BE2C (cell line): ENCODE data around the gene MRTFA.
"Not testable (repeated sequence)": the region's sequence is repeated elsewhere in the genome, so short reads cannot be mapped to it uniquely, and the experiment has no call there.

ENCODE experiments used
- DNase-seq: peaks from one replicate; pipeline ENCODE4 v3.0.0-alpha.2; 2020
- H3K27me3 ChIP-seq: fragments of 250-450 bp; sonication (Bioruptor Pico); 2 replicates; pipeline ENCODE4 v1.5.1; 2020; ENCODE audit warnings: mild to moderate bottlenecking
- H3K36me3 ChIP-seq: fragments of 250-450 bp; sonication (Bioruptor Pico); 2 replicates; pipeline ENCODE4 v1.5.1; 2020; ENCODE audit warnings: mild to moderate bottlenecking
- H3K4me1 ChIP-seq: fragments of 250-450 bp; sonication (Bioruptor Pico); 2 replicates; pipeline ENCODE4 v1.5.1; 2020
- H3K4me3 ChIP-seq: 2 replicates; pipeline ENCODE4 v1.5.1; 2011; ENCODE audit warnings: low read depth, low read length
- H3K9me3 ChIP-seq: fragments of 250-450 bp; sonication (Bioruptor Pico); 2 replicates; pipeline ENCODE4 v1.5.1; 2020
- CTCF ChIP-seq: IDR thresholded peaks from 2 replicates; pipeline ENCODE4 v1.5.1; 2012; ENCODE audit warnings: mild to moderate bottlenecking, low read depth, low read length

The MRTFA gene

GRCh38 chr22:40585310-40585751, 51.2 kb downstream of the MRTFA start:
- peaks cover 6% of the 10 kb centered on the region for H3K36me3 ChIP-seq
- no peak overlapping the region for H3K4me3 ChIP-seq

DNA sequence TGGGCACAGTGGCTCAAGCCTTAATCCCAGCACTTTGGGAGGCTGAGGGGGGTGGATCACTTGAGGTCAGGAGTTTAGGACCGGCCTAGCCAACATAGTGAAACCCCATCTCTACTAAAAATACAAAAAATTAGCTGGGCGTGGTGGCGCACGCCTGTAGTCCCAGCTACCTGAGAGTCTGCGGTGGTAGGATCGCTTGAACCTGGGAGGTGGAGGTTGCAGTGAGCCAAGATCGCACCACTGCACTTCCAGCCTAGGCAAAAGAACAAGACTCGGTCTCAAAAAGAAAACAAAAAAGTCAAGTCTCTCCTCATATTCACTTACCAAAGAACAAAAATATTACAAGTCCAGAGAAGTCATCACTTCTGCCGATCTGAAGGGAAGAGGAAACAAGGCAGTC, 51.8 kb downstream of the MRTFA start:
- H3K27me3 ChIP-seq, H3K9me3 ChIP-seq, DNase-seq, H3K36me3 ChIP-seq, H3K4me3 ChIP-seq, H3K4me1 ChIP-seq: not testable (repeated sequence)

More at GRCh38 chr22:40585310-40585751, 51.2 kb downstream of the MRTFA start:
- TF ChIP-seq CTCF: no peak
- Histone ChIP-seq H3K4me1 (peaks cover 5% of the 10 kb centered on the region; the same call in 1 of the 2 replicates), H3K9me3 (no peaks in the 10 kb centered on the region; the same call in 1 of the 2 replicates), H3K27me3 (no peaks in the 10 kb centered on the region)
- DNase-seq: no peak

DNA sequence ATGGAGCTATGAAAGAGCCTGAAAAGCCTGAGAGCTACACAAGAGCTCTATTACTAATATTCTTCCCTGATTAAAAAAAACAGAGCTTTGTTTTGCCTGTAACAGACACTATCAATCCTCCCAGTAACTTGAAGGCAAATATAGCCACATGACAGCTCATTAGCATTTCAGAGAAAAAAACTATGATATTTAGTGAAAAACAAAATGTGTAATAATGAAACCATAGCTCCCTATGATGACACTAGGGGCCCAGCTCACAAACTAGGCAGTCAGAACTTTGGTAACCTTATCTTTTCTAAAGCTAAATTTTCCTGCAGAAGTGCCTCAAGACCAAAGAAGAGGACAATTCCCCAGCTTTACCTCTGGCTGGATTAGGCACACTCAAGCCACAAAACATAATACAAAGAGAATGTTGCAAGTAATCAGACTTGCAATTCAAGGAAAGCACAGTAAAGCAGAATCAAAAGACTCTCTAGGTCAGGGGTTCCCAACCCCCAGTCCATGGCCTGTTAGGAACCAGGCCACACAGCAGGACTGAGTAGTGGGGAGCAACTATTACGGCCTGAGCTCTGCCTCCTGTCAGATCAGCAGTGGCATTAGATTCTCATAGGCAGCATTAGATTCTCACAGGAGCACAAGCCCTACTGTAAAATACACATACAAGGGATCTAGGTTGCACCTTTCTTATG, 53.3 kb downstream of the MRTFA start:
- no peak for TF ChIP-seq CTCF
- no peak for DNase-seq
- peaks cover 6% of the 10 kb centered on the region for H3K36me3 ChIP-seq
- peaks cover 5% of the 10 kb centered on the region; the same call in 1 of the 2 replicates for H3K4me1 ChIP-seq
- no peaks in the 10 kb centered on the region for H3K27me3 ChIP-seq
- no peaks in the 10 kb centered on the region; the same call in 1 of the 2 replicates for H3K9me3 ChIP-seq
- H3K4me3 ChIP-seq: no peak overlapping the region

DNA sequence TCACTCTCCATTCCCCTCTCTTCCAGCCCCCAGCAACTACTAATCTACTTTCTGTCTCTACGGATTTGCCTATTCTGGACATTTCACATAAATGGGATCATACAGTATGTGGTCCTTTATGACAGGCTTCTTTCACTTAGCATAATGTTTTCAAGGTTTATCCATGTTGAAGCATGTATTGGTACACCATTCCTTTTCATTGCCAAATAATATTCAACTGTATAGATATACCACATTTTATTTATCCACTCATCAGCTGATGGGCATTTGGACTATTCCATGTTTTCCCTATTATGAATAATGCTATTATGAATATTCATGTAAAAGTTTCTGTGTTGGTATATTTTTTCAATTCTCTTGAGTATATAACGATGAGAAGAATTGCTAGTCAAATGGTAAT, 54.5 kb downstream of the MRTFA start:
- no peak overlapping the region for H3K4me3 ChIP-seq
- H3K36me3 ChIP-seq: peaks cover 6% of the 10 kb centered on the region
- no peak for TF ChIP-seq CTCF

GRCh38 chr22:40580631-40581030, 55.9 kb downstream of the MRTFA start:
- Histone ChIP-seq H3K27me3 (no peaks in the 10 kb centered on the region), H3K4me1 (peaks cover 3% of the 10 kb centered on the region; the same call in 1 of the 2 replicates), H3K4me3 (no peak overlapping the region), H3K36me3 (peaks cover 6% of the 10 kb centered on the region), H3K9me3 (no peaks in the 10 kb centered on the region; the same call in 1 of the 2 replicates)
- no peak for DNase-seq
- TF ChIP-seq CTCF: no peak

More for the DNA sequence above, 54.5 kb downstream of the MRTFA start:
- H3K27me3 ChIP-seq: no peaks in the 10 kb centered on the region
- no peak for DNase-seq
- peaks cover 5% of the 10 kb centered on the region; the same call in 1 of the 2 replicates for H3K4me1 ChIP-seq
- no peaks in the 10 kb centered on the region; the same call in 1 of the 2 replicates for H3K9me3 ChIP-seq

DNA sequence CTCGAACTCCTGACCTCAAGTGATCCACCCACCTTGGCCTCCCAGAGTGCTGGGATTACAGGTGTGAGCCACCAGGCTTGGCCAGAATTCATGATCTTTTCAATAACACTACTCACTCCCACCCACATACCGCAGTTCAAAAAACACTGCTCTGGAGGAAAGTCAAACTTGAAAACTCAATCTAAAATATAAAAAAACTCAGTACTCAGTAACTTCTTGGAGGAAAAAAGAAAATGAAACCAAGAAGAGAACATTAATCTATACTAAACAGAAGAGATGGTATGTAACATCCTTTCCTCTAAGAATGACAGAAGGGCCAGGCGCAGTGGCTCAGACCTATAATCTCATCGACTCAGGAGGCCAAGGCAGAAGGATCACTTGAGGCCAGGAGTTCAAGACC, 58.3 kb downstream of the MRTFA start:
- no peak for DNase-seq
- Histone ChIP-seq H3K36me3 (no peaks in the 10 kb centered on the region), H3K4me3 (no peak overlapping the region), H3K9me3 (no peaks in the 10 kb centered on the region; the same call in 1 of the 2 replicates), H3K27me3 (no peaks in the 10 kb centered on the region), H3K4me1 (no peaks in the 10 kb centered on the region)
- TF ChIP-seq CTCF: no peak
